ENCODE measurements around the gene TMC5. TPM values are rescaled to one million over a fixed set of nuclear protein-coding genes. Genes with fewer than 3 reads are reported as not detected.
"Not testable (repeated sequence)": the region's sequence is repeated elsewhere in the genome, so short reads cannot be mapped to it uniquely, and the experiment has no call there.

The TMC5 gene
- total RNA-seq, 2 experiments from 2014 or later: not detected

GRCh38 chr16:19542138-19542821 is 124.6 kb downstream of the TMC5 start:
- no peak overlapping the region for H3K27ac Mint-ChIP-seq
- no peak for ATAC-seq (ENCODE audit: poor library complexity)
- POLR2A ChIA-PET: no interaction called here
- CTCF ChIA-PET: interaction anchor here (1.5 kb wide), 1 partner anchor 13 kb away, joined by 5 read pairs; the partner anchor contains the start of gene VPS35L
- H3K27me3 Mint-ChIP-seq: no peaks in the 10 kb centered on the region
- peaks cover 64% of the 10 kb centered on the region for H3K36me3 Mint-ChIP-seq (ENCODE audit: low read depth)
- Histone ChIP-seq H3K4me1 (ENCODE audit: insufficient read depth, low read length) (no peaks in the 10 kb centered on the region), H3K4me3 (ENCODE audit: low read length) (no peak overlapping the region), H3K9me3 (ENCODE audit: control insufficient read depth in 1 of 2, insufficient read depth in 1 of 2, low read length in 2 of 2) (no peaks in the 10 kb centered on the region), H3K27ac (ENCODE audit: low read depth in 1 of 2, low read length in 2 of 2) (no peak overlapping the region), H3K36me3 (ENCODE audit: insufficient read depth, low read length) (peaks cover 33% of the 10 kb centered on the region), H3K27me3 (ENCODE audit: control insufficient read depth in 1 of 2, insufficient read depth in 2 of 2, low read length in 2 of 2) (no peaks in the 10 kb centered on the region)
- TF ChIP-seq CTCF (IDR thresholded peaks at IDR 0.05): no peak
- intact Hi-C loops (cut with DNase I, micrococcal nuclease): no loop called here
- H3K4me3 Mint-ChIP-seq: no peak overlapping the region
- no peaks in the 10 kb centered on the region for H3K9me3 Mint-ChIP-seq
- no peaks in the 10 kb centered on the region for H3K4me1 Mint-ChIP-seq (ENCODE audit: low read depth)
- no peak for DNase-seq

- H3K4me1 Mint-ChIP-seq (ENCODE audit: low read depth); DNase-seq; ATAC-seq (ENCODE audit: poor library complexity); intact Hi-C loops (cut with DNase I, micrococcal nuclease); H3K4me1 ChIP-seq (ENCODE audit: insufficient read depth, low read length); POLR2A ChIA-PET; H3K4me3 Mint-ChIP-seq; H3K27ac ChIP-seq (ENCODE audit: low read depth in 1 of 2, low read length in 2 of 2); H3K9me3 ChIP-seq (ENCODE audit: control insufficient read depth in 1 of 2, insufficient read depth in 1 of 2, low read length in 2 of 2); H3K4me3 ChIP-seq (ENCODE audit: low read length); H3K27ac Mint-ChIP-seq; H3K27me3 ChIP-seq (ENCODE audit: control insufficient read depth in 1 of 2, insufficient read depth in 2 of 2, low read length in 2 of 2); H3K27me3 Mint-ChIP-seq; H3K9me3 Mint-ChIP-seq: not testable (repeated sequence)
- CTCF ChIA-PET: interaction anchor here (1.5 kb wide), 1 partner anchor 12 kb away, joined by 5 read pairs; the partner anchor contains the start of gene VPS35L
- H3K36me3 ChIP-seq (ENCODE audit: insufficient read depth, low read length): peaks cover 32% of the 10 kb centered on the region
- H3K36me3 Mint-ChIP-seq (ENCODE audit: low read depth): peaks cover 74% of the 10 kb centered on the region
Observed at GRCh38 chr16:19543278-19543996, 125.8 kb downstream of the TMC5 start.

- H3K27me3 ChIP-seq (ENCODE audit: control insufficient read depth in 1 of 2, insufficient read depth in 2 of 2, low read length in 2 of 2): no peaks in the 10 kb centered on the region
- no peak overlapping the region for H3K27ac ChIP-seq (ENCODE audit: low read depth in 1 of 2, low read length in 2 of 2)
- no peak for TF ChIP-seq CTCF (IDR thresholded peaks at IDR 0.05)
- H3K4me3 ChIP-seq (ENCODE audit: low read length): no peak overlapping the region
- H3K27ac Mint-ChIP-seq: no peak overlapping the region
- intact Hi-C loops (cut with DNase I, micrococcal nuclease): no loop called here
- H3K27me3 Mint-ChIP-seq: no peaks in the 10 kb centered on the region
- no peak overlapping the region for H3K4me3 Mint-ChIP-seq
- H3K36me3 ChIP-seq (ENCODE audit: insufficient read depth, low read length): peaks cover 18% of the 10 kb centered on the region
- no peaks in the 10 kb centered on the region for H3K4me1 ChIP-seq (ENCODE audit: insufficient read depth, low read length)
- DNase-seq (no peak), ATAC-seq (ENCODE audit: poor library complexity) (no peak)
- H3K9me3 ChIP-seq (ENCODE audit: control insufficient read depth in 1 of 2, insufficient read depth in 1 of 2, low read length in 2 of 2): no peaks in the 10 kb centered on the region
- no peaks in the 10 kb centered on the region for H3K9me3 Mint-ChIP-seq
- ChIA-PET POLR2A (no interaction called here), CTCF (no interaction called here)
- H3K36me3 Mint-ChIP-seq (ENCODE audit: low read depth): peaks cover 49% of the 10 kb centered on the region
- H3K4me1 Mint-ChIP-seq (ENCODE audit: low read depth): no peaks in the 10 kb centered on the region
Observed at GRCh38 chr16:19548144-19548543, 130.5 kb downstream of the TMC5 start.

Other genes with a start within 250 kb of the TMC5 start
- gene SYT17, start 249.6 kb upstream of the TMC5 start, total RNA-seq: not detected
- not detected for gene CLEC19A, start 132.2 kb upstream of the TMC5 start, total RNA-seq
- gene GDE1, start 104.2 kb downstream of the TMC5 start, total RNA-seq: 10 to 100 TPM; 22.0 to 22.2 TPM
- gene CCP110, start 106.1 kb downstream of the TMC5 start, total RNA-seq: 10 to 100 TPM; 14.8 to 15.4 TPM
- gene VPS35L, start 137.8 kb downstream of the TMC5 start, total RNA-seq: 10 to 100 TPM; 25.8 to 28.3 TPM